ENCODE data around the gene TRMT61A.

The TRMT61A gene

GRCh38 chr14:103548463-103549351, 19.7 kb downstream of the TRMT61A start:
- DNase-seq: no peak

GRCh38 chr14:103549361-103550311, 20.6 kb downstream of the TRMT61A start:
- no peak for DNase-seq

- peak; percentile 83 for DNase-seq
Observed at GRCh38 chr14:103550451-103551337, 21.7 kb downstream of the TRMT61A start.

- DNase-seq: no peak
Observed at GRCh38 chr14:103551338-103551762, 22.4 kb downstream of the TRMT61A start.

- no peak for DNase-seq
Observed at GRCh38 chr14:103552011-103552845, 23.2 kb downstream of the TRMT61A start.

GRCh38 chr14:103552846-103553210, 23.8 kb downstream of the TRMT61A start:
- DNase-seq: no peak

GRCh38 chr14:103555559-103556337, 26.8 kb downstream of the TRMT61A start:
- DNase-seq: no peak

- no peak for DNase-seq
Observed at GRCh38 chr14:103556946-103557758, 28.2 kb downstream of the TRMT61A start.

GRCh38 chr14:103558071-103558882, 29.3 kb downstream of the TRMT61A start:
- no peak for DNase-seq

- DNase-seq: no peak
Observed at GRCh38 chr14:103559766-103560165, 30.8 kb downstream of the TRMT61A start.

GRCh38 chr14:103560691-103561090, 31.7 kb downstream of the TRMT61A start:
- no peak for DNase-seq

GRCh38 chr14:103561381-103562178, 32.6 kb downstream of the TRMT61A start:
- DNase-seq: peak; percentile 46

- peak; percentile 46 for DNase-seq
Observed at GRCh38 chr14:103562179-103562428, 33.1 kb downstream of the TRMT61A start.

GRCh38 chr14:103562429-103563225, 33.6 kb downstream of the TRMT61A start, which contains the start of the genes BAG5 and COA8:
Gene BAG5 (minus strand): TSS chr14:103562657. CDS start chr14:103561164, 1,493 bp downstream.
Gene COA8 (plus strand): TSS chr14:103562960. CDS start chr14:103563002, 42 bp downstream.
- DNase-seq: peak; percentile 93

GRCh38 chr14:103563226-103563620, 34.2 kb downstream of the TRMT61A start:
- DNase-seq: no peak

- DNase-seq: peak; percentile 37
Observed at GRCh38 chr14:103563844-103564505, 35.0 kb downstream of the TRMT61A start.

- DNase-seq: peak; percentile 72
Observed at GRCh38 chr14:103568952-103569351, 40.0 kb downstream of the TRMT61A start.

Data from COR-L47 (cell line).